ENCODE data around the gene TMEM143. TPM values are rescaled to one million over a fixed set of nuclear protein-coding genes. Genes with fewer than 3 reads are reported as not detected.

TMEM143 gene
- total and polyA plus RNA-seq, 2 donors (not counting 3 experiments of a cell fraction or from before 2014, with no cell fraction given) = 5.4 to 7.3 TPM

GRCh38 chr19:48332351-48332661, 31.4 kb downstream of the TMEM143 start:
- H3K4me1 ChIP-seq (ENCODE audit: control insufficient read depth, extremely low read depth, insufficient read depth, low read length) = peaks cover 16% of the 10 kb centered on the region
- POLR2A ChIA-PET = interaction anchor here (0.8 to 0.9 kb wide), 3 partner anchors 11 to 14 kb away, joined by 3 to 5 read pairs (median 3); a partner anchor contains a TSS
- FAIRE-seq (no peak), DNase-seq (ENCODE audit: low read depth, low spot score) (no peak)
- peak overlapping the region; percentile 65 for H3K4me2 ChIP-seq (ENCODE audit: insufficient read depth, low read length)
- H4K20me1 ChIP-seq (replicated peaks; ENCODE audit: control insufficient read depth, extremely low read depth, insufficient read depth, low read length) = no peaks in the 10 kb centered on the region
- H3K9ac ChIP-seq (replicated peaks; ENCODE audit: extremely low read depth, insufficient read depth, low read length) = no peak overlapping the region
- H3K36me3 ChIP-seq (ENCODE audit: control insufficient read depth in 2 of 2, extremely low read depth in 1 of 2, insufficient read depth in 2 of 2, low read length in 2 of 2) = no peaks in the 10 kb centered on the region
- H3K4me3 ChIP-seq (replicated peaks in 1 of 3; ENCODE audit: insufficient read depth in 1 of 3, low read depth in 1 of 3, low read length in 3 of 3) = no peak overlapping the region
- peaks cover 5% of the 10 kb centered on the region for H3K79me2 ChIP-seq (ENCODE audit: control insufficient read depth, insufficient read depth, low read length)
- H3K9me1 ChIP-seq (replicated peaks; ENCODE audit: control insufficient read depth, extremely low read depth, insufficient read depth, low read length) = no peaks in the 10 kb centered on the region
- CTCF ChIA-PET = interaction anchor here (0.7 to 10.0 kb wide), 5 partner anchors 13 to 66 kb away, joined by 3 to 486 read pairs (median 5); partner anchors contain the start of gene EMP3
- no peak for TF ChIP-seq POLR2A (IDR thresholded peaks at IDR 0.05; ENCODE audit: low read depth, low read length)
- TF ChIP-seq POLR2AphosphoS5 (IDR thresholded peaks at IDR 0.05; ENCODE audit: insufficient read depth, low read depth, low read length) = no peak
- TF ChIP-seq, protein P1, sequence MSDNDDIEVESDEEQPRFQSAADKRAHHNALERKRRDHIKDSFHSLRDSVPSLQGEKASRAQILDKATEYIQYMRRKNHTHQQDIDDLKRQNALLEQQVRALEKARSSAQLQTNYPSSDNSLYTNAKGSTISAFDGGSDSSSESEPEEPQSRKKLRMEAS (IDR thresholded peaks at IDR 0.05; ENCODE audit: insufficient read depth, insufficient read length) = no peak
- TF ChIP-seq MYC (IDR thresholded peaks at IDR 0.05; ENCODE audit: low read depth, low read length) = no peak
- TF ChIP-seq JUN (IDR thresholded peaks at IDR 0.05; ENCODE audit: borderline replicate concordance, insufficient read depth, insufficient read length, low read depth) = no peak
- no peak for TF ChIP-seq GATA2 (IDR thresholded peaks at IDR 0.05; ENCODE audit: insufficient read depth, insufficient read length, low read depth, low read length)
- TF ChIP-seq FOS (IDR thresholded peaks at IDR 0.05; ENCODE audit: borderline replicate concordance, insufficient read depth, low read length) = no peak
- TF ChIP-seq EZH2 (IDR thresholded peaks at IDR 0.05; ENCODE audit: borderline replicate concordance, low read depth, low read length, severe bottlenecking) = no peak
- TF ChIP-seq, protein P2, sequence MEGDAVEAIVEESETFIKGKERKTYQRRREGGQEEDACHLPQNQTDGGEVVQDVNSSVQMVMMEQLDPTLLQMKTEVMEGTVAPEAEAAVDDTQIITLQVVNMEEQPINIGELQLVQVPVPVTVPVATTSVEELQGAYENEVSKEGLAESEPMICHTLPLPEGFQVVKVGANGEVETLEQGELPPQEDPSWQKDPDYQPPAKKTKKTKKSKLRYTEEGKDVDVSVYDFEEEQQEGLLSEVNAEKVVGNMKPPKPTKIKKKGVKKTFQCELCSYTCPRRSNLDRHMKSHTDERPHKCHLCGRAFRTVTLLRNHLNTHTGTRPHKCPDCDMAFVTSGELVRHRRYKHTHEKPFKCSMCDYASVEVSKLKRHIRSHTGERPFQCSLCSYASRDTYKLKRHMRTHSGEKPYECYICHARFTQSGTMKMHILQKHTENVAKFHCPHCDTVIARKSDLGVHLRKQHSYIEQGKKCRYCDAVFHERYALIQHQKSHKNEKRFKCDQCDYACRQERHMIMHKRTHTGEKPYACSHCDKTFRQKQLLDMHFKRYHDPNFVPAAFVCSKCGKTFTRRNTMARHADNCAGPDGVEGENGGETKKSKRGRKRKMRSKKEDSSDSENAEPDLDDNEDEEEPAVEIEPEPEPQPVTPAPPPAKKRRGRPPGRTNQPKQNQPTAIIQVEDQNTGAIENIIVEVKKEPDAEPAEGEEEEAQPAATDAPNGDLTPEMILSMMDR (IDR thresholded peaks at IDR 0.05; ENCODE audit: extremely low read depth in 1 of 2, insufficient read depth in 1 of 2, low read depth in 1 of 2, low read length in 2 of 2) = no peak
- H3K9me3 ChIP-seq (replicated peaks; ENCODE audit: control insufficient read depth, insufficient read depth, low read length) = no peaks in the 10 kb centered on the region
- dilution Hi-C loops (cut with MboI; ENCODE audit: extremely low pct_ligation_motif_present, low sequenced_read_pairs) (no loop called here), intact Hi-C loops (cut with micrococcal nuclease) (no loop called here)
- no peak overlapping the region for H3K27ac ChIP-seq (ENCODE audit: insufficient read depth, low read depth, low read length)
- no peaks in the 10 kb centered on the region for H3K27me3 ChIP-seq (ENCODE audit: control insufficient read depth in 2 of 2, insufficient read depth in 2 of 2, low read length in 2 of 2)
- H2AFZ ChIP-seq (ENCODE audit: low read depth, low read length) = peak overlapping the region; percentile 52
- BruUV-seq (replicated peaks) = no TSS peak
